GM12878 (cell line): ENCODE results near the gene CIDEA. TPM values are rescaled to one million over a fixed set of nuclear protein-coding genes. Genes with fewer than 3 reads are reported as not detected.

Experiments
- BCL11A ChIP-seq: IDR thresholded peaks from 2 replicates; pipeline ENCODE4 v1.6.1; 2011; ENCODE audit warnings: low read depth, low read length
- BHLHE40 ChIP-seq, 2 experiments: fragments of 450-650 bp in 1 of 2; IDR thresholded peaks; 2 replicates each; pipeline ENCODE4 v1.6.1; 2011 to 2017; ENCODE audit warnings: low read depth in 2 of 2, borderline replicate concordance in 1 of 2, improper control_type of control experiment in 1 of 2, low read length in 1 of 2, mild to moderate bottlenecking in 1 of 2
- EGR1 ChIP-seq, 2 experiments: IDR thresholded peaks; 1 replicate in 1 of 2; 2 replicates in 1 of 2; pipeline ENCODE4 v1.6.1; 2011 to 2012; ENCODE audit warnings: low read depth in 2 of 2, low read length in 2 of 2, borderline replicate concordance in 1 of 2, mild to moderate bottlenecking in 1 of 2, moderate library complexity in 1 of 2
- FOXM1 ChIP-seq: IDR thresholded peaks from 2 replicates; pipeline ENCODE4 v1.6.1; 2012; ENCODE audit warnings: low read depth, mild to moderate bottlenecking, inconsistent platforms, low read length, moderate library complexity
- GABPA ChIP-seq: IDR thresholded peaks from 2 replicates; pipeline ENCODE4 v1.6.1; 2014; ENCODE audit warnings: antibody characterized with exemption, low read depth, mild to moderate bottlenecking, inconsistent platforms
- HDGF ChIP-seq: fragments of 450-650 bp; IDR thresholded peaks from 2 replicates; pipeline ENCODE4 v1.6.1; 2016; ENCODE audit warnings: antibody characterized with exemption
- MXI1 ChIP-seq: fragments of 150-350 bp; IDR thresholded peaks from 2 replicates; pipeline ENCODE4 v1.6.1; 2011; ENCODE audit warnings: low read depth, mild to moderate bottlenecking, inconsistent platforms, low read length, improper control_type of control experiment
- NFIC ChIP-seq: IDR thresholded peaks from 2 replicates; pipeline ENCODE4 v1.6.1; 2012; ENCODE audit warnings: low read depth, mild to moderate bottlenecking, inconsistent platforms, low read length, moderate library complexity
- NFXL1 ChIP-seq: fragments of 450-650 bp; IDR thresholded peaks from 2 replicates; pipeline ENCODE4 v1.6.1; 2017; ENCODE audit warnings: antibody characterized with exemption, mild to moderate bottlenecking, borderline replicate concordance
- NFYB ChIP-seq: IDR thresholded peaks from 2 replicates; pipeline ENCODE4 v1.6.1; 2011; ENCODE audit warnings: low read depth, mild to moderate bottlenecking, low read length, improper control_type of control experiment, moderate library complexity; ENCODE audit not compliant: insufficient read depth
- NR2C1 ChIP-seq: fragments of 450-650 bp; IDR thresholded peaks from 2 replicates; pipeline ENCODE4 v1.6.1; 2017; ENCODE audit warnings: antibody characterized with exemption, mild to moderate bottlenecking, moderate library complexity
- PAX8 ChIP-seq: fragments of 450-650 bp; IDR thresholded peaks from 2 replicates; pipeline ENCODE4 v1.6.1; 2017; ENCODE audit warnings: mild to moderate bottlenecking, moderate library complexity
- PML ChIP-seq: IDR thresholded peaks from 2 replicates; pipeline ENCODE4 v1.6.1; 2012; ENCODE audit warnings: low read length, inconsistent platforms
- POU2F2 ChIP-seq: IDR thresholded peaks from 3 replicates; pipeline ENCODE4 v1.6.1; 2011; ENCODE audit warnings: low read depth, mild to moderate bottlenecking, low read length, borderline replicate concordance
- SMAD1 ChIP-seq: fragments of 450-650 bp; IDR thresholded peaks from 2 replicates; pipeline ENCODE4 v1.6.1; 2018; ENCODE audit warnings: mild to moderate bottlenecking, low read depth; ENCODE audit not compliant: partially characterized antibody
- SRF ChIP-seq, 2 experiments: IDR thresholded peaks; 2 replicates each; pipeline ENCODE4 v1.6.1; 2011; ENCODE audit warnings: low read depth in 2 of 2, low read length in 2 of 2, mild to moderate bottlenecking in 1 of 2, moderate library complexity in 1 of 2
- SUZ12 ChIP-seq: fragments of 200-600 bp; sonication (generic); IDR thresholded peaks from one replicate; pipeline ENCODE4 v1.6.1; 2018; ENCODE audit warnings: antibody characterized with exemption, mild to moderate bottlenecking; ENCODE audit not compliant: unreplicated experiment
- TARDBP ChIP-seq: IDR thresholded peaks from 2 replicates; pipeline ENCODE4 v1.6.1; 2016; ENCODE audit warnings: borderline replicate concordance
- ZBED1 ChIP-seq: IDR thresholded peaks from 2 replicates; pipeline ENCODE4 v1.6.1; 2016; ENCODE audit warnings: borderline replicate concordance
- ZNF207 ChIP-seq: fragments of 450-650 bp; IDR thresholded peaks from 2 replicates; pipeline ENCODE4 v1.6.1; 2014; ENCODE audit warnings: antibody characterized with exemption, mild to moderate bottlenecking, borderline replicate concordance
- ZZZ3 ChIP-seq: IDR thresholded peaks from 2 replicates; pipeline ENCODE4 v1.6.1; 2011; ENCODE audit warnings: low read depth; ENCODE audit not compliant: control insufficient read depth, insufficient read length
- polyA plus RNA-seq, 11 experiments: library from polyadenylated mRNA; depleted of rRNA in 4 of 11; unstranded in 6 of 11; stranded (reverse) in 5 of 11; fragments of >200 nt; fragmentation: Nextera tagmentation in 4 of 11; fragmentation: Illumina TruSeq in 1 of 11; extraction: Ambion mirVana in 4 of 11; extraction: Trizol in 1 of 11; gene quantifications; 1 replicate in 1 of 11; 2 replicates in 10 of 11; pipeline versions ENCODE4 v1.2.1 to v1.2.3, GENCODE V29; 2011 to 2016; ENCODE audit warnings: inconsistent platforms in 2 of 11, missing spikeins in 2 of 11, low read depth in 1 of 11
- total RNA-seq, 4 experiments: library from RNA; depleted of rRNA in 3 of 4; stranded (reverse); fragments of >200 nt in 3 of 4; fragmentation: Illumina TruSeq in 1 of 4; extraction: Trizol in 1 of 4; gene quantifications; 2 replicates each; pipeline versions ENCODE4 v1.2.1 to v1.2.3, GENCODE V29; 2013 to 2021
- TF ChIP-seq, protein P1 (sequence below): fragments of 450-650 bp; IDR thresholded peaks from 2 replicates; pipeline ENCODE4 v1.6.1; 2017; ENCODE audit warnings: low read depth, mild to moderate bottlenecking, moderate library complexity
- TF ChIP-seq, protein P2 (sequence below): fragments of 450-650 bp; IDR thresholded peaks from 2 replicates; pipeline ENCODE4 v1.6.1; 2016; ENCODE audit warnings: mild to moderate bottlenecking
- TF ChIP-seq, protein P3 (sequence below): IDR thresholded peaks from 2 replicates; pipeline ENCODE4 v1.6.1; 2011; ENCODE audit warnings: low read depth, mild to moderate bottlenecking, low read length, moderate library complexity, borderline replicate concordance; ENCODE audit errors: extremely low read depth
- TF ChIP-seq, protein P4 (sequence below): IDR thresholded peaks from 2 replicates; pipeline ENCODE4 v1.6.1; 2012; ENCODE audit warnings: low read length, inconsistent platforms

CIDEA gene
- total and polyA plus RNA-seq, 10 of the 15 experiments (the other 5 are each of a cell fraction or from before 2014, with no cell fraction given), result not detected

DNA sequence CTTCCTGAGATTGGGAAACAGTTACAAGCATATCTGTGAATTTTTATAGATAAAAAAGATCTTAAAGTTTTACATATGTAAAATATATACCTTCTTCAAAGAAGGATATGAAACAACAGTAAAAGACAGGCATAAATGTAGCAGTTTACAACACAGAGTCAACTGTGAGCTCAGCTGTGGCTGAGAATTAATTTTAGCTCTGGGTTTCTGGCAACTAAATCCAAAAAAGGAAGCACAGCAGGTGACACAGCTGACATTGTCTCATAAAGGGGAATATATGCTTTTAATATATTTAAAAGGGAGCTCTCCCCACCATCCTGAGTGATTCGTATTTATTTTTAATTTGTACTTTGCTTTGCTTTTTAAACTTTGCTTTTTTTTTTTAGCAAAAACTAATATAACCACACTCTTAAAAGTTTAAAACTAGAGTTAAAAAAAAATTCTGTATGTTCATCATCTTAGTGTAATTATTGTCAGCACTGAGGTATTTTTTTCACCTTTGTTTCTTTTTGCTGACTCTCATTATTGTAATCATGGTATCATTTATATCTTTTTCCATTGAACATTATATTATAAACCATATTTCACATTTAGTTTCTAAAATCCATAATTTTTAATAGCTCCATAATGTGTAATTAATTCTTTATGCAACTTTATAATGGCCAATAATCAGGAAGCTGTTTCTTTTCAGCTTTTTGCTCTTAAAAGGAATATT is 60.6 kb downstream of the CIDEA start (continued):
- TF ChIP-seq, protein P1, sequence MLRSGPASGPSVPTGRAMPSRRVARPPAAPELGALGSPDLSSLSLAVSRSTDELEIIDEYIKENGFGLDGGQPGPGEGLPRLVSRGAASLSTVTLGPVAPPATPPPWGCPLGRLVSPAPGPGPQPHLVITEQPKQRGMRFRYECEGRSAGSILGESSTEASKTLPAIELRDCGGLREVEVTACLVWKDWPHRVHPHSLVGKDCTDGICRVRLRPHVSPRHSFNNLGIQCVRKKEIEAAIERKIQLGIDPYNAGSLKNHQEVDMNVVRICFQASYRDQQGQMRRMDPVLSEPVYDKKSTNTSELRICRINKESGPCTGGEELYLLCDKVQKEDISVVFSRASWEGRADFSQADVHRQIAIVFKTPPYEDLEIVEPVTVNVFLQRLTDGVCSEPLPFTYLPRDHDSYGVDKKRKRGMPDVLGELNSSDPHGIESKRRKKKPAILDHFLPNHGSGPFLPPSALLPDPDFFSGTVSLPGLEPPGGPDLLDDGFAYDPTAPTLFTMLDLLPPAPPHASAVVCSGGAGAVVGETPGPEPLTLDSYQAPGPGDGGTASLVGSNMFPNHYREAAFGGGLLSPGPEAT, result no peak
- no peak for TF ChIP-seq NFYB
- TF ChIP-seq POU2F2, result no peak
- TF ChIP-seq, protein P2, sequence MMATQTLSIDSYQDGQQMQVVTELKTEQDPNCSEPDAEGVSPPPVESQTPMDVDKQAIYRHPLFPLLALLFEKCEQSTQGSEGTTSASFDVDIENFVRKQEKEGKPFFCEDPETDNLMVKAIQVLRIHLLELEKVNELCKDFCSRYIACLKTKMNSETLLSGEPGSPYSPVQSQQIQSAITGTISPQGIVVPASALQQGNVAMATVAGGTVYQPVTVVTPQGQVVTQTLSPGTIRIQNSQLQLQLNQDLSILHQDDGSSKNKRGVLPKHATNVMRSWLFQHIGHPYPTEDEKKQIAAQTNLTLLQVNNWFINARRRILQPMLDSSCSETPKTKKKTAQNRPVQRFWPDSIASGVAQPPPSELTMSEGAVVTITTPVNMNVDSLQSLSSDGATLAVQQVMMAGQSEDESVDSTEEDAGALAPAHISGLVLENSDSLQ, result no peak
- TF ChIP-seq, protein P3, sequence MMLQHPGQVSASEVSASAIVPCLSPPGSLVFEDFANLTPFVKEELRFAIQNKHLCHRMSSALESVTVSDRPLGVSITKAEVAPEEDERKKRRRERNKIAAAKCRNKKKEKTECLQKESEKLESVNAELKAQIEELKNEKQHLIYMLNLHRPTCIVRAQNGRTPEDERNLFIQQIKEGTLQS, result no peak
- TF ChIP-seq BCL11A, result no peak
- no peak for TF ChIP-seq SMAD1
- TF ChIP-seq EGR1 (IDR thresholded peaks at IDR 0.05; ENCODE audit: borderline replicate concordance in 1 of 2, low read depth in 2 of 2, low read length in 2 of 2), result no peak
- no peak for TF ChIP-seq SUZ12
- no peak for TF ChIP-seq NFXL1
- TF ChIP-seq FOXM1, result no peak
- no peak for TF ChIP-seq HDGF
- TF ChIP-seq GABPA, result no peak
- no peak for TF ChIP-seq ZNF207
- 0 out of 4 replicates have a peak, but pooled peaks of 1 of the 2 experiments have one; percentile 24 for TF ChIP-seq SRF (IDR thresholded peaks at IDR 0.05; ENCODE audit: low read depth in 2 of 2, low read length in 2 of 2)
- no peak for TF ChIP-seq PML
- TF ChIP-seq ZBED1, result no peak
- TF ChIP-seq TARDBP, result no peak
- TF ChIP-seq NFIC, result peak; percentile 37; the same call in 1 of the 2 replicates
- TF ChIP-seq PAX8, result no peak
- TF ChIP-seq, protein P4, sequence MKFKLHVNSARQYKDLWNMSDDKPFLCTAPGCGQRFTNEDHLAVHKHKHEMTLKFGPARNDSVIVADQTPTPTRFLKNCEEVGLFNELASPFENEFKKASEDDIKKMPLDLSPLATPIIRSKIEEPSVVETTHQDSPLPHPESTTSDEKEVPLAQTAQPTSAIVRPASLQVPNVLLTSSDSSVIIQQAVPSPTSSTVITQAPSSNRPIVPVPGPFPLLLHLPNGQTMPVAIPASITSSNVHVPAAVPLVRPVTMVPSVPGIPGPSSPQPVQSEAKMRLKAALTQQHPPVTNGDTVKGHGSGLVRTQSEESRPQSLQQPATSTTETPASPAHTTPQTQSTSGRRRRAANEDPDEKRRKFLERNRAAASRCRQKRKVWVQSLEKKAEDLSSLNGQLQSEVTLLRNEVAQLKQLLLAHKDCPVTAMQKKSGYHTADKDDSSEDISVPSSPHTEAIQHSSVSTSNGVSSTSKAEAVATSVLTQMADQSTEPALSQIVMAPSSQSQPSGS, result 0 out of 2 replicates have a peak, but pooled peaks have one; percentile 25
- no peak for TF ChIP-seq MXI1
- no peak for TF ChIP-seq NR2C1
- no peak for TF ChIP-seq ZZZ3
- peak; percentile 40 to 45; a peak in 1 of 4 replicates for TF ChIP-seq BHLHE40 (IDR thresholded peaks at IDR 0.05; ENCODE audit: borderline replicate concordance in 1 of 2, low read depth in 2 of 2, low read length in 1 of 2)
